Tibial artery (tissue), 4 donors: Measurements from ENCODE around the gene SUPT6H.
"Not testable (repeated sequence)": the region's sequence is repeated elsewhere in the genome, so short reads cannot be mapped to it uniquely, and the experiment has no call there.

Experiments used
- DNase-seq, 2 donors: peaks; one replicate each; pipeline ENCODE4 v3.0.0-alpha.2; 2019
- H3K27ac ChIP-seq, 2 donors: fragments of 200-600 bp; sonication (generic) in 1 of 2; 1 replicate in 1 of 2; 2 replicates in 1 of 2; pipeline ENCODE4 v1.5.1; 2018 to 2019; ENCODE audit warnings: mild to moderate bottlenecking in 1 of 2
- H3K27me3 ChIP-seq, 2 donors: fragments of 200-600 bp; sonication (generic) in 1 of 2; one replicate each; pipeline versions ENCODE4 v1.5.1 to v1.6.0; 2016 to 2019
- H3K36me3 ChIP-seq, 3 donors: fragments of 200-600 bp; sonication (generic) in 2 of 3; one replicate each; pipeline ENCODE4 v1.5.1; 2016 to 2019; ENCODE audit warnings: mild to moderate bottlenecking in 2 of 3
- H3K4me1 ChIP-seq, 4 donors: fragments of 200-600 bp; sonication (generic) in 2 of 4; 1 replicate in 3 of 4; 2 replicates in 1 of 4; pipeline ENCODE4 v1.5.1; 2016 to 2019
- H3K4me3 ChIP-seq, 2 donors: fragments of 200-600 bp; sonication (generic) in 1 of 2; 1 replicate in 1 of 2; 2 replicates in 1 of 2; pipeline ENCODE4 v1.5.1; 2018 to 2019; ENCODE audit warnings: mild to moderate bottlenecking in 2 of 2
- H3K9me3 ChIP-seq, 3 donors: fragments of 200-600 bp; sonication (generic) in 1 of 3; one replicate each; pipeline ENCODE4 v1.5.1; 2016 to 2019
- CTCF ChIP-seq, 2 experiments: fragments of 200-600 bp in 1 of 2; fragments of 450-650 bp in 1 of 2; IDR thresholded peaks; one replicate each; pipeline ENCODE4 v1.5.1; 2017 to 2019; ENCODE audit warnings: antibody characterized with exemption in 2 of 2, mild to moderate bottlenecking in 1 of 2, moderate library complexity in 1 of 2
- intact Hi-C: fragments of 100-400 bp; cut with DNase I; formaldehyde crosslinking; loops from one replicate; pipeline ENCODE4 v1.15.0; 2023; ENCODE audit warnings: low total_unique reads

SUPT6H gene

GRCh38 chr17:28723159-28723835 is 61.3 kb downstream of the SUPT6H start:
- TF ChIP-seq CTCF (IDR thresholded peaks at IDR 0.05) = no peak
- Histone ChIP-seq H3K36me3 (peaks cover 36 to 38% (median 37%) of the 10 kb centered on the region in 3 donors), H3K27ac (no peak overlapping the region), H3K9me3 (no peaks in the 10 kb centered on the region), H3K4me1 (peaks cover 4 to 65% (median 50%) of the 10 kb centered on the region in 4 donors), H3K27me3 (no peaks in the 10 kb centered on the region), H3K4me3 (no peak overlapping the region)
- intact Hi-C loops = no loop called here
- DNase-seq = no peak

- DNase-seq, H3K27me3 ChIP-seq, H3K4me3 ChIP-seq, intact Hi-C loops, H3K27ac ChIP-seq, H3K9me3 ChIP-seq: not testable (repeated sequence)
- peaks cover 36 to 38% (median 37%) of the 10 kb centered on the region in 3 donors for H3K36me3 ChIP-seq
- peaks cover 4 to 59% (median 43%) of the 10 kb centered on the region in 4 donors for H3K4me1 ChIP-seq
Observed at GRCh38 chr17:28723836-28724499, 62.0 kb downstream of the SUPT6H start.

- Histone ChIP-seq H3K27me3 (no peaks in the 10 kb centered on the region), H3K36me3 (peaks cover 36 to 38% (median 37%) of the 10 kb centered on the region in 3 donors), H3K4me1 (peaks cover 4 to 61% (median 40%) of the 10 kb centered on the region in 4 donors), H3K27ac (peak overlapping the region; percentile 90 to 99), H3K4me3 (no peak overlapping the region), H3K9me3 (no peaks in the 10 kb centered on the region)
- DNase-seq = no peak
- intact Hi-C loops = loop anchor here (5.0 kb wide), 1 partner anchor 173 kb away; the partner anchor contains the start of gene FLOT2
- no peak for TF ChIP-seq CTCF (IDR thresholded peaks at IDR 0.05)
Observed at GRCh38 chr17:28724500-28725165, 62.6 kb downstream of the SUPT6H start.

GRCh38 chr17:28725166-28725659 is 63.2 kb downstream of the SUPT6H start:
- Histone ChIP-seq H3K4me1 (peaks cover 4 to 61% (median 40%) of the 10 kb centered on the region in 4 donors), H3K36me3 (peaks cover 36 to 38% (median 37%) of the 10 kb centered on the region in 3 donors), H3K4me3 (peak overlapping the region; percentile 65 to 91), H3K27me3 (no peaks in the 10 kb centered on the region), H3K27ac (peak overlapping the region; percentile 90 to 99), H3K9me3 (no peaks in the 10 kb centered on the region)
- intact Hi-C loops = loop anchor here (5.0 kb wide), 1 partner anchor 172 kb away; the partner anchor contains the start of gene FLOT2
- TF ChIP-seq CTCF (IDR thresholded peaks at IDR 0.05) = no peak
- no peak for DNase-seq

- H3K36me3 ChIP-seq = peaks cover 36 to 37% (median 37%) of the 10 kb centered on the region in 3 donors
- peak overlapping the region; percentile 65 to 91 for H3K4me3 ChIP-seq
- peak in 1 of 2 experiments; percentile 9 for TF ChIP-seq CTCF (IDR thresholded peaks at IDR 0.05)
- intact Hi-C loops = loop anchor here (5.0 kb wide), 1 partner anchor 172 kb away; the partner anchor contains the start of gene FLOT2
- H3K27ac ChIP-seq = peak overlapping the region; percentile 90 to 99
- no peaks in the 10 kb centered on the region for H3K27me3 ChIP-seq
- H3K9me3 ChIP-seq = no peaks in the 10 kb centered on the region
- H3K4me1 ChIP-seq = peaks cover 4 to 55% (median 35%) of the 10 kb centered on the region in 4 donors
- peak; percentile 62 to 84 for DNase-seq
Observed at GRCh38 chr17:28725660-28726225, 63.7 kb downstream of the SUPT6H start.
